ENCODE results near the gene CCDC102B.
"Not testable (repeated sequence)": the region's sequence is repeated elsewhere in the genome, so short reads cannot be mapped to it uniquely, and the experiment has no call there.

The CCDC102B gene

GRCh38 chr18:68909579-68909978 is 111.7 kb downstream of the CCDC102B start:
- no peak for DNase-seq (ENCODE audit: low read depth, low spot score)

GRCh38 chr18:68915061-68915460 is 117.2 kb downstream of the CCDC102B start:
- no peak for DNase-seq (ENCODE audit: low read depth, low spot score)

GRCh38 chr18:68916734-68917133 is 118.9 kb downstream of the CCDC102B start:
- DNase-seq (ENCODE audit: low read depth, low spot score), result no peak

- no peak for DNase-seq (ENCODE audit: low read depth, low spot score)
These were observed 120.3 kb downstream of the CCDC102B start for GRCh38 chr18:68918216-68918615.

GRCh38 chr18:68919900-68920299 is 122.0 kb downstream of the CCDC102B start:
- DNase-seq (ENCODE audit: low read depth, low spot score), result no peak

GRCh38 chr18:68922392-68922791 is 124.5 kb downstream of the CCDC102B start:
- DNase-seq (ENCODE audit: low read depth, low spot score), result no peak

- DNase-seq (ENCODE audit: low read depth, low spot score), result no peak
These were observed 127.4 kb downstream of the CCDC102B start for GRCh38 chr18:68925268-68925667.

- DNase-seq (ENCODE audit: low read depth, low spot score), result no peak
These were observed 131.1 kb downstream of the CCDC102B start for GRCh38 chr18:68928762-68929675.

- no peak for DNase-seq (ENCODE audit: low read depth, low spot score)
These were observed 137.8 kb downstream of the CCDC102B start for GRCh38 chr18:68935686-68936085.

- DNase-seq (ENCODE audit: low read depth, low spot score), result no peak
These were observed 139.2 kb downstream of the CCDC102B start for GRCh38 chr18:68937029-68937599.

GRCh38 chr18:68940039-68940438 is 142.2 kb downstream of the CCDC102B start:
- DNase-seq (ENCODE audit: low read depth, low spot score), result no peak

- DNase-seq (ENCODE audit: low read depth, low spot score), result no peak
These were observed 142.9 kb downstream of the CCDC102B start for GRCh38 chr18:68940754-68941153.

- DNase-seq (ENCODE audit: low read depth, low spot score), result no peak
These were observed 144.3 kb downstream of the CCDC102B start for GRCh38 chr18:68942230-68942629.

GRCh38 chr18:68943861-68944260 is 146.0 kb downstream of the CCDC102B start:
- DNase-seq (ENCODE audit: low read depth, low spot score), result not testable (repeated sequence)

- DNase-seq (ENCODE audit: low read depth, low spot score), result no peak
These were observed 146.4 kb downstream of the CCDC102B start for GRCh38 chr18:68944330-68944729.

- no peak for DNase-seq (ENCODE audit: low read depth, low spot score)
These were observed 146.9 kb downstream of the CCDC102B start for GRCh38 chr18:68944826-68945225.

- no peak for DNase-seq (ENCODE audit: low read depth, low spot score)
These were observed 150.7 kb downstream of the CCDC102B start for GRCh38 chr18:68948622-68949021.

GRCh38 chr18:68954738-68955137 is 156.9 kb downstream of the CCDC102B start:
- DNase-seq (ENCODE audit: low read depth, low spot score), result no peak

- DNase-seq (ENCODE audit: low read depth, low spot score), result no peak
These were observed 158.8 kb downstream of the CCDC102B start for GRCh38 chr18:68956650-68957049.

GRCh38 chr18:68960355-68960754 is 162.5 kb downstream of the CCDC102B start:
- no peak for DNase-seq (ENCODE audit: low read depth, low spot score)

GRCh38 chr18:68962623-68963022 is 164.7 kb downstream of the CCDC102B start:
- DNase-seq (ENCODE audit: low read depth, low spot score), result no peak

GRCh38 chr18:68965817-68966216 is 167.9 kb downstream of the CCDC102B start:
- no peak for DNase-seq (ENCODE audit: low read depth, low spot score)

GRCh38 chr18:68969027-68969426 is 171.1 kb downstream of the CCDC102B start:
- DNase-seq (ENCODE audit: low read depth, low spot score), result no peak

All from iPS DF 19.7 (cell line).